Mesendoderm (in vitro differentiated cells): Measurements from ENCODE around the gene DLG2.
A peak's percentile ranks its signal among the peaks of the same experiment; 100 is the strongest.

Source experiments
- DNase-seq: peaks from one replicate; pipeline ENCODE4 v3.0.0; 2013
- H2AK5ac ChIP-seq: 2 replicates; pipeline ENCODE4 v1.6.1; 2013; ENCODE audit warnings: low read length, inconsistent platforms
- H2BK120ac ChIP-seq: 2 replicates; pipeline ENCODE4 v1.6.1; 2013; ENCODE audit warnings: low read depth, mild to moderate bottlenecking, low read length, moderate library complexity, mixed read lengths
- H2BK15ac ChIP-seq: replicated peaks from 2 replicates; pipeline ENCODE4 v1.6.1; 2013; ENCODE audit warnings: low read depth, mild to moderate bottlenecking, moderate library complexity
- H2BK5ac ChIP-seq: 2 replicates; pipeline ENCODE4 v1.6.1; 2013; ENCODE audit warnings: low read length, inconsistent platforms
- H3K18ac ChIP-seq: 2 replicates; pipeline ENCODE4 v1.6.1; 2013; ENCODE audit warnings: mild to moderate bottlenecking, low read length, mixed read lengths
- H3K23ac ChIP-seq: one replicate; pipeline ENCODE4 v1.6.1; 2013; ENCODE audit warnings: low read length
- H3K27ac ChIP-seq: 2 replicates; pipeline ENCODE4 v1.5.1; 2013; ENCODE audit warnings: low read depth, mild to moderate bottlenecking, inconsistent platforms, low read length, moderate library complexity
- H3K27me3 ChIP-seq: 2 replicates; pipeline ENCODE4 v1.6.1; 2013; ENCODE audit warnings: low read length, control low read depth, mild to moderate bottlenecking, inconsistent platforms; ENCODE audit not compliant: insufficient read depth, poor library complexity
- H3K36me3 ChIP-seq: 2 replicates; pipeline ENCODE4 v1.6.1; 2013; ENCODE audit warnings: low read length, inconsistent platforms; ENCODE audit not compliant: control insufficient read depth, insufficient read depth
- H3K4ac ChIP-seq: one replicate; pipeline ENCODE4 v1.6.1; 2013; ENCODE audit warnings: low read depth, mild to moderate bottlenecking, low read length, moderate library complexity
- H3K4me1 ChIP-seq: 2 replicates; pipeline ENCODE4 v1.6.1; 2013; ENCODE audit warnings: low read depth, low read length, inconsistent platforms; ENCODE audit not compliant: control insufficient read depth
- H3K4me2 ChIP-seq: 2 replicates; pipeline ENCODE4 v1.6.1; 2013; ENCODE audit warnings: low read length
- H3K4me3 ChIP-seq: 2 replicates; pipeline ENCODE4 v1.5.1; 2013; ENCODE audit warnings: mild to moderate bottlenecking, low read length
- H3K56ac ChIP-seq: one replicate; pipeline ENCODE4 v1.6.1; 2013; ENCODE audit warnings: low read length
- H3K79me1 ChIP-seq: 2 replicates; pipeline ENCODE4 v1.6.1; 2013; ENCODE audit warnings: low read length, inconsistent platforms
- H3K79me2 ChIP-seq: 2 replicates; pipeline ENCODE4 v1.6.1; 2013; ENCODE audit warnings: mild to moderate bottlenecking, low read length; ENCODE audit not compliant: control insufficient read depth, insufficient read depth
- H3K9ac ChIP-seq: 2 replicates; pipeline ENCODE4 v1.6.1; 2013; ENCODE audit warnings: low read length, inconsistent platforms
- H4K5ac ChIP-seq: one replicate; pipeline ENCODE4 v1.6.1; 2013; ENCODE audit warnings: low read length
- H4K8ac ChIP-seq: one replicate; pipeline ENCODE4 v1.6.1; 2013; ENCODE audit warnings: low read depth, mild to moderate bottlenecking, control low read depth, low read length, moderate library complexity
- WGBS: extraction: QIAGEN DNeasy Blood & Tissue Kit; methylation state at CpG from one replicate; pipeline ENCODE4 v1.1.7; 2013; ENCODE audit warnings: low lambda C conversion rate, missing lambda C conversion rate; ENCODE audit not compliant: insufficient coverage; ENCODE audit errors: extremely low coverage; 5-methylcytosine and 5-hydroxymethylcytosine counted together

DLG2 gene

GRCh38 chr11:84950569-84951270 lies 676.4 kb downstream of the DLG2 start:
- no CpG with 5 or more reads among the region's 4 CpGs for WGBS

GRCh38 chr11:84947970-84948580 lies 679.1 kb downstream of the DLG2 start:
- Histone ChIP-seq H3K27ac (no peak overlapping the region), H3K56ac (no peak overlapping the region), H3K4me3 (no peak overlapping the region), H2BK5ac (no peak overlapping the region), H3K4me1 (no peaks in the 10 kb centered on the region), H3K79me2 (no peaks in the 10 kb centered on the region), H3K4ac (no peak overlapping the region), H3K4me2 (no peak overlapping the region), H3K9ac (no peak overlapping the region), H2BK120ac (peak overlapping the region; percentile 14), H2AK5ac (no peak overlapping the region), H3K79me1 (no peaks in the 10 kb centered on the region), H2BK15ac (no peak overlapping the region), H3K23ac (no peak overlapping the region), H4K5ac (no peak overlapping the region), H3K36me3 (no peaks in the 10 kb centered on the region), H4K8ac (peak overlapping the region; percentile 28), H3K27me3 (no peaks in the 10 kb centered on the region), H3K18ac (peak overlapping the region; percentile 51)
- peak; percentile 75 for DNase-seq
- no CpG with 5 or more reads among the region's 3 CpGs for WGBS

More at GRCh38 chr11:84950569-84951270, 676.4 kb downstream of the DLG2 start:
- Histone ChIP-seq H3K27ac (no peak overlapping the region), H2BK15ac (no peak overlapping the region), H2BK120ac (no peak overlapping the region), H2AK5ac (no peak overlapping the region), H3K23ac (no peak overlapping the region), H3K36me3 (no peaks in the 10 kb centered on the region), H3K4ac (no peak overlapping the region), H2BK5ac (no peak overlapping the region), H3K4me1 (no peaks in the 10 kb centered on the region), H3K9ac (no peak overlapping the region), H4K5ac (no peak overlapping the region), H3K4me3 (no peak overlapping the region), H3K56ac (no peak overlapping the region), H3K79me2 (no peaks in the 10 kb centered on the region), H3K27me3 (no peaks in the 10 kb centered on the region), H3K79me1 (no peaks in the 10 kb centered on the region), H4K8ac (no peak overlapping the region), H3K4me2 (no peak overlapping the region), H3K18ac (no peak overlapping the region)
- DNase-seq = no peak

- Histone ChIP-seq H3K79me2 (no peaks in the 10 kb centered on the region), H3K79me1 (no peaks in the 10 kb centered on the region), H3K4me3 (no peak overlapping the region), H3K4ac (no peak overlapping the region), H3K23ac (no peak overlapping the region), H2AK5ac (no peak overlapping the region), H3K27me3 (no peaks in the 10 kb centered on the region), H3K56ac (no peak overlapping the region), H3K4me2 (no peak overlapping the region), H4K8ac (no peak overlapping the region), H3K4me1 (no peaks in the 10 kb centered on the region), H3K36me3 (no peaks in the 10 kb centered on the region), H3K27ac (no peak overlapping the region), H3K9ac (no peak overlapping the region), H3K18ac (peak overlapping the region; percentile 61), H2BK120ac (no peak overlapping the region), H2BK15ac (no peak overlapping the region), H2BK5ac (peak overlapping the region; percentile 11), H4K5ac (no peak overlapping the region)
- no CpG with 5 or more reads among the region's 3 CpGs for WGBS
- DNase-seq = no peak
Observed at GRCh38 chr11:84947070-84947469, 680.1 kb downstream of the DLG2 start.

- no peaks in the 10 kb centered on the region for H3K27me3 ChIP-seq
- H3K23ac ChIP-seq = no peak overlapping the region
- DNase-seq = no peak
- no peak overlapping the region for H2BK120ac ChIP-seq
- no peak overlapping the region for H3K18ac ChIP-seq
- no CpG with 5 or more reads among the region's 1 CpG for WGBS
- no peak overlapping the region for H4K5ac ChIP-seq
- no peak overlapping the region for H3K9ac ChIP-seq
- H3K27ac ChIP-seq = no peak overlapping the region
- no peak overlapping the region for H4K8ac ChIP-seq
- H2BK15ac ChIP-seq = no peak overlapping the region
- H3K79me1 ChIP-seq = no peaks in the 10 kb centered on the region
- no peak overlapping the region for H3K4me2 ChIP-seq
- H2AK5ac ChIP-seq = no peak overlapping the region
- H3K79me2 ChIP-seq = no peaks in the 10 kb centered on the region
- no peaks in the 10 kb centered on the region for H3K36me3 ChIP-seq
- H2BK5ac ChIP-seq = no peak overlapping the region
- no peak overlapping the region for H3K56ac ChIP-seq
- no peaks in the 10 kb centered on the region for H3K4me1 ChIP-seq
- H3K4ac ChIP-seq = no peak overlapping the region
- no peak overlapping the region for H3K4me3 ChIP-seq
Observed at GRCh38 chr11:84930863-84931262, 696.3 kb downstream of the DLG2 start.

GRCh38 chr11:84929738-84930137 lies 697.4 kb downstream of the DLG2 start:
- H3K4me1 ChIP-seq = no peaks in the 10 kb centered on the region
- no peaks in the 10 kb centered on the region for H3K27me3 ChIP-seq
- H2AK5ac ChIP-seq = no peak overlapping the region
- H3K36me3 ChIP-seq = no peaks in the 10 kb centered on the region
- DNase-seq = no peak
- no peak overlapping the region for H3K4ac ChIP-seq
- no peak overlapping the region for H4K8ac ChIP-seq
- H4K5ac ChIP-seq = no peak overlapping the region
- no peaks in the 10 kb centered on the region for H3K79me1 ChIP-seq
- H3K27ac ChIP-seq = no peak overlapping the region
- H2BK5ac ChIP-seq = no peak overlapping the region
- no peak overlapping the region for H3K4me2 ChIP-seq
- no peak overlapping the region for H3K23ac ChIP-seq
- no peak overlapping the region for H3K9ac ChIP-seq
- no peak overlapping the region for H2BK15ac ChIP-seq
- no CpG with 5 or more reads among the region's 2 CpGs for WGBS
- H3K79me2 ChIP-seq = no peaks in the 10 kb centered on the region
- no peak overlapping the region for H3K56ac ChIP-seq
- no peak overlapping the region for H3K4me3 ChIP-seq
- H2BK120ac ChIP-seq = no peak overlapping the region
- H3K18ac ChIP-seq = no peak overlapping the region
